Epidermal melanocyte (primary cell): ENCODE data around the gene NCOA1.
"Not testable (repeated sequence)": the region's sequence is repeated elsewhere in the genome, so short reads cannot be mapped to it uniquely, and the experiment has no call there.

ENCODE experiments used
- DNase-seq: peaks from one replicate; pipeline ENCODE4 v3.0.0; 2011; ENCODE audit warnings: low spot score; ENCODE audit not compliant: insufficient read length

Gene NCOA1

DNA sequence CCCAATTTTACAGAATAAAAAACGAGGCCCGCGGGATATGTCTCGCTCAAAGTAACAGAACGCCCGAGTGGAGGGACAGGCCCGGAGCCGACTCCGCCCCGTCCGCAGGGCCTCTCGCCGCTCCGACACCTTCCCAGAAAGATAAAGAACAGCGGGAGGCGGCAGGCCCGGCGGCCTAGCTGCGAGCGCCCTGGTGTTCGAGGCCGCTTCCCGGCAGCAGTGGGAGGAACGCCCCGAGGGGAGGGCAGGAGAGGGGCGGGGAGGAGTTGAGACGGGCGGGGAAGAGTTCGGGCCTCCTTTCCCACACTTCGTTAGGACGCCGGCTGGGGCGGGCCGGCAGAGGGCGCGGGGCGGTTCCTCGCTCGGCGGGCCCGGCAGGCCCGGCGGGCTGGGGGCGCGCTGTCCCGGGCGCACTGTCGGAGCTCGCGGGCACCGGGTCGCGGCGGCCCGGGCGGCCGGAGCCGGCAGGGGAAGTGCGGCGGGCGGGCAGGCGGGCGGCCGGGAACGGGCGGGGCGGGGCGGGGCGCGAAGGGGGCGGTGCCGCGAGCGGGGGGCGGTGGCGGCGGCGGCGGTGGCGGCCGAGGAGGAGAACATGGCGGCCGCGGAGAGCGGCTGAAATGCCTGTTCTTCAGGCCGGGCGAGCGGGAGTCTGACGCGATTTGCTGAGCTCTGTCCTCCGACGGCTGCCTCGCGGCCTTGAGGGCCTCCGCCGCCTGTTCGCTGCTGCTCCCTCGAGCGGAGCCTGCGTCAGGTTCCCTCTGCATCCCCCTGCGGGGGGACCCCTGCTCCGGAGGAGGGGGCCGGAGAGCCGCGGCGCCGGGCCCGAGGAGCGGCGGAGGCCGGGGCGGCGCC is at the start of gene NCOA1:
TSS of gene NCOA1 (plus strand) at position 565 of the 852 bp plus-strand sequence. CDS start 167,424 bp downstream, outside the sequence.
- peak; percentile 85 for DNase-seq

DNA sequence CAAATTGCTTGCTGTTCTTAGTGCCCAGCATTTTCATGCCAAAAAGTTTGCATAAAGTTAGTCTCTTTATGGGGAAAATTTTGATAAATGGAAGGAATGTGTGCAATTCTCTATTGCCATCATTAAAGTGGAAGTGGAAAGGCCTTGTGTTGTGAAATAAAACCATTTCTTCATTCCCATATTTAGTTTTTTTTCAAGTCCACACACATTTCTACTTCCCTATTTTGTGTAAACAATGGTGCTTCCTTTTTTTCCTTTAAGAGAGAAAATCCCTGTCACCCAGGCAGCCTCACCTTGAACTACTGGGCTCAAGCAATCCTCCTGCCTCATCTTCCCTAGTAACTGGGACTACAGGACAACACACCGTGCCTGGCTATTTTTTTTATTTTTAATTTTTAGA is 42.3 kb upstream of the NCOA1 start:
- no peak for DNase-seq

DNA sequence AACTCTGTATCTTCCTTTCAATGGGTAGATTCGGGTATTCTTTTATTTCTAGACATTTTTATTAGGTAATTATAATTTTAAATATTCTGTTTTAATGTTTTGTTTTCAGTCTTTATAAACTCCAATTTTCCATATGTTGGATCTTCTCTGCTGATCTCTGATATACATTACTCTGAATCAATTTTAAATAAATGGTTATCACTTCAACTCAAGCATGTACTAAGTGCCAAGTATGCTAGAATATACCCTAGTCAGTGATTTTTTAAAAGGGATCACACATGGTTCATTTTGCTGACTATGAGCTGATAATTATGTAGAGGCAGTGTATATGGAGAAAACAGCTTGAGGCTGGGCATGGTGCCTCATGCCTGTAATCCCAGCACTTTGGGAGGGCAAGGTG is 41.7 kb upstream of the NCOA1 start:
- no peak for DNase-seq

DNA sequence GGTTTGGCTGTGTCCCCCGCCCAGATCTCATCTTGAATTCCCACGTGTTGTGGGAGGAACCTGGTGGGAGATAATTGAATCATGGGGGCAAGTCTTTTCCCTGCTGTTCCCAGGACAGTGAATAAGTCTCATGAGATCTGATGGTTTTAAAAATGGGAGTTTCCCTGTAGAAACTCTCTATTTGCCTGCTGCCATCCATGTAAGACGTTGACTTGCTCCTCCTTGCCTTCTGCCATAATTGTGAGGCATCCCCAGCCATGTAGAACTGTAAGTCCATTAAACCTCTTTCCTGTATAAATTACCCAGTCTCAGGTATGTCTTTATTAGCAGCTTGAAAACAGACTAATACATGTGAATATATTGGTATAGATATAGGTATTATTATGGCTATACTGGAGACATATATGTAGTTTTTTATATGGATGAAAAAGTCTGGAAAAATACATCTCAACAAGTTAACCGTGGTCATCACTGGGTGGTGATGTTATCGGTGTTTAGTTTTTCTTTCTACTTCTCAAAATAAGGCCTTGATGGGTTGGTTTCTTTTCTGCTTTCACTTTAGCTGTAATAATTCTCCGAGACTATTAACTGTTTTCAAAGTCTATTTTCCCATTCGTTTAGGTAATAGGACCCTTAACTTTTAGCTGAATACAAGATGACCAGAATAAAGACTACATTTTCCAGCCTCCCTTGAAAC is 39.1 kb upstream of the NCOA1 start:
- no peak for DNase-seq

GRCh38 chr2:24452502-24452885 is 38.6 kb upstream of the NCOA1 start:
- no peak for DNase-seq

- DNase-seq = no peak
These were observed 37.5 kb upstream of the NCOA1 start for GRCh38 chr2:24453379-24454073.

GRCh38 chr2:24454294-24454693 is 36.8 kb upstream of the NCOA1 start:
- peak; percentile 39 for DNase-seq

DNA sequence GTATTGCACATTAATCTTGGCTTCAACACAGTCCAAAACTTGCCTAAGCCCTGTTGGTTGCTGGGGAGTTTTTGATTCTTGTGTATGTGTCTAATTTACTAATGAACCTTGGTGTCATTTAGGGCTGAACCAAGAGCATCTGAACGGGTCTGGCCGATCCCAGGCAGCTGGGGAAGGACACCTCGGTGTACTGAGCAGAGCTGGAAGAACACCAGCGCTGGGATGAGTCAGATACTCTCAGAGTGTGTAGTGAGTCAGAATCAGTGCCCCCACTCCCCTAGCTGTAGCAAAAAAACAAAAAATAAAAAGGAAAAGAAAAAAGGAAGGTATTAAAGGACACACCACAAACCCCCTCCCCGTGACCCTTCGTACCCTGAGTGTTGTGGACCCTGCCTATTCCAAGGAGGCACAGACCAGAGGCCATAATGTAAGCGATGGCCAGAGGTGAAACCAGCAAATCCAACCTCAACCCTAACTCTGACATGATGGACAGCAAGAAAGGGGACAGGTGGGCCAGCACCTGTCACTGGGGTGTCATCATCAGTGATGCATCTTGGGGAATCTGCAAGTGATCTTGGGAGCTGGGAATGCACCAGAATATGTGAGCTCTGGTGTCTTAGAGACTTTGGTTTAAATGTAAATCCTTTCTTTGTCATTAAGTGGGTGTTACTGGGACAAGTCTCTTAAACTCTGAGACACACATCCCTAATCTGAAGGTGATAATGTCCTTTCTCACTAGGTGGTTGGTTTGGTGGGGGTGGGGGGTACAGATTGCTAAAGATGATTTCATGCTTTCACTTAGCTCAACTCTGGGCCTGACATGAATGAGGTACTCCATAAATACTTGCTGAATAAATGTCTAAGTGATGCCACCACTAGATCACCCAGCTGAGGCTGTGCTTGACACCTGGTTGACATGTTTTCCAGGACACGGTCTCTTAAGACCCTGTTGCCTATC is 34.2 kb upstream of the NCOA1 start:
- DNase-seq = peak; percentile 36

- no peak for DNase-seq
These were observed 33.2 kb upstream of the NCOA1 start for GRCh38 chr2:24457696-24458386.

DNA sequence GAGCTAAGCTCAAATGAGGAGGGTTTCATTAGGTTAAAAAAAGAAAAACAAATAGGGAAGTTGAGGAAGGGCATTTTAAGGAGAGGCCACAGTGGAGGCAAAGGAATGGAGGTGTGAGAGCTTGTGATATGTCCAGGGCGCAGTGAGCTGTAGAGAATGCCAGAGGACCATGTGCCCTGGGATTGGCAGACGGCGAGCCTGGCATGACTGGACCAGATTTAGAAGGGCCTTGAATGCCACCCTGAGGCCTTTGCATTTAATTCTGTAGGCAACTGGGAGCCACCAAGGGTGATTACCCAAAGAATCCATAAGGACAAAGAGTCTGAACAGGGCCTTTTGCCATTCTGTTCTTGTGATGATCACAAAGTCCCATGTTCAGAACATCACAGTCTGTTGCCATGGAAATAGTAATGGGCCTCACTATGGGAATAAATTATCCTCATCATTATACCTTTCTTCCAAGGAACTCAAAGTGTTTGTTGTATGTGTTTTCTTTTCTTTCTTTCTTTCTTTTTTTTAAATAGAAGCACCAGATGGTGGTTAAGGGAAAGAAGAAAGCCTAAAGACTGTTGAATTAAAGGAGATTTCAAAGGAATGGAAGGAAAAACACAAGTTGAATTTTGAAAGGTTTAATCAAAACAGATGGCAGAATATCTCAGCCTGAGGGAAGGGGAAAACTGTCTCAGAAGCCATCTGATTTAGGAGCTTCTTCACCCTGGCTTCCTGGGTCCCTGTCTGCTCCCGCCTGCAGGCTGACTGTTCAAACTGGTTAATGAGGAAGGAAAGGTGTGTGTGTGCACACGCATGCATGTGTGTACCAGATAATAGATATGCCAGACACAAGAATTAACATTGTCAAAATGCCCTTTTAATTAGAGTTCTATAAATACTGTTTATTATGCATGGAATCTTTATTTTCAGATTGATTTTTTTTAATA is 31.6 kb upstream of the NCOA1 start:
- DNase-seq = no peak

DNA sequence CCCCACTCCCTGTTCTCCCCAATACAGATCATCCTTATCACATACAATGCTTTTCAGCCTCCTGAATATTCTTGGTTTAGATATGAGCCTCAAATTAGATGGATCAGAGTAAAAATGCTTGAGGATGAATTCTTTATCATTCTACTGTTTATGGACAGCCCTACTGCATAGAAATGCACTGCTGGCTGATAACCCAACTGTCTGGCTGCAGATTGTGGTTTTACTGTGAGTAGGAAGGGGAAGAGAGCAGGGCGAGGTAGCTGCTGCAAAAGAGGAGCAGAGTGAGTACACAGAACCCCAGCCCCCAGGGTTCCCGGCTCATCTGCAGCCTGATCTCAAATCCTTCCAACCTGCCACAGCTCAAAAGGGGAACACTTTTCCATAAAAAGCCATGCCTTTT is 29.4 kb upstream of the NCOA1 start:
- no peak for DNase-seq

- no peak for DNase-seq
These were observed 27.8 kb upstream of the NCOA1 start for GRCh38 chr2:24463271-24463670.

GRCh38 chr2:24466871-24467870 is 23.9 kb upstream of the NCOA1 start:
- DNase-seq = no peak

DNA sequence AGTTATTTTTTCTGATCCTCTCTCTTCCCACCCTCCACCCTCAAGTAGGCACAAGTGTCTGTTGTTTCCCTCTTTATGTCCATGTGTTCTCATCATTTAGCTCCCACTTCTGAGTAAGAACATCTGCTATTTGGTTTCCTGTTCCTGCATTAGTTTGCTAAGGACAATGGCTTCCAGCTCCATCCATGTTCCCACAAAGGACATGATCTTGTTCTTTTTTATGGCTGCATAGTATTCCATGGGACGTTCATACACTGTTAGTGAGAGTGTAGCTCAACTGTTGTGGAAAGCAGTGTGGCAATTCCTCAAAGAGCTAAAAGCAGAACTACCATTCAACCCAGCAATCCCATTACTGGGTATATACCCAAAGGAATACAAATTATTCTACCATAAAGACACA is 22.6 kb upstream of the NCOA1 start:
- not testable (repeated sequence) for DNase-seq

- no peak for DNase-seq
These were observed 21.9 kb upstream of the NCOA1 start for GRCh38 chr2:24469148-24469650.

GRCh38 chr2:24471662-24472061 is 19.4 kb upstream of the NCOA1 start:
- DNase-seq = no peak

- DNase-seq = no peak
These were observed 18.6 kb upstream of the NCOA1 start for GRCh38 chr2:24472416-24472815.

GRCh38 chr2:24473626-24474025 is 17.4 kb upstream of the NCOA1 start:
- no peak for DNase-seq
